Stimulated activated CD4-positive, alpha-beta T cell treated with anti-CD3 and anti-CD28 coated beads, Interleukin-1b, Interleukin-23, amount 100 ng/mL, for 24 hours (primary cell): ENCODE measurements around the gene PODN.

Experiments
- DNase-seq, 4 experiments: peaks; one replicate each; pipeline ENCODE4 v3.0.0-alpha.2; 2020; ENCODE audit warnings: low read depth in 4 of 4, low spot score in 1 of 4

Gene PODN

DNA sequence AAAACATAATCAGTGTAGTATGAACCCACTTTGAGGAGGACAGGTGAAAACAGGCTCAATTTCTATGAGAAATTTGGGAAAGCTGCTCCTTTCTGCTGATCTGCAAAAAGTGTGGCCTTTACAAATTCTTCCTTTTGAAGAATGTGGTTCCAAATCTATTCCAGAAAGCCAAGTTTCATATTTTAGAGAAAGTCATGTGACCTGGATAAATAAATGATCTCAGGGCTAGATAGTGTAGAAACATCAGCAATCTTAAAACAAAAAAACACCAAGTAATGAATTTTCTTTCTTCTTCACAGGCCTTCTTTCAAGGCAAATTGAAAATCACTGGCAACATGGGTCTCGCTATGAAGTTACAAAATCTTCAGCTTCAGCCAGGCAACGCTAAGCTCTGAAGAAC, 11.7 kb upstream of the PODN start:
- DNase-seq, result no peak

DNA sequence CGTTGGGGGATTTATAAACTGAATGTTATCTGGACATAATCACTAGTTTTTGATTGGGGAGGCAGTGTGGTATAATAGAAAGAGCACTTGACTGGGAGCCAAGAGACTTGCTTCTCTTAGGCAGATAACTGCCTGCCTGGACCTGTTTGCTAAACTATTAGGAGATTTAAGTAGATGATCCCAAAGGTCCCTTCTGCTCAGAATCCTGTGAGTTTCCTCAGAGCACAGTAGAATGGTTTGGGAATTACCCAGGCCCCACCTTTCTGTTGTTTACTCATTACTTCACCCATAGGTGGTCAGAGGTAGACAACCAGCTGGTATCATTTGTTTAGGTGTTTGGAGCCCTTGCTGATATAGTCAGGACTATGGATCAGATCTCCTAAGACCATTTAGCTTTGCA, 10.3 kb upstream of the PODN start:
- DNase-seq, result no peak

DNA sequence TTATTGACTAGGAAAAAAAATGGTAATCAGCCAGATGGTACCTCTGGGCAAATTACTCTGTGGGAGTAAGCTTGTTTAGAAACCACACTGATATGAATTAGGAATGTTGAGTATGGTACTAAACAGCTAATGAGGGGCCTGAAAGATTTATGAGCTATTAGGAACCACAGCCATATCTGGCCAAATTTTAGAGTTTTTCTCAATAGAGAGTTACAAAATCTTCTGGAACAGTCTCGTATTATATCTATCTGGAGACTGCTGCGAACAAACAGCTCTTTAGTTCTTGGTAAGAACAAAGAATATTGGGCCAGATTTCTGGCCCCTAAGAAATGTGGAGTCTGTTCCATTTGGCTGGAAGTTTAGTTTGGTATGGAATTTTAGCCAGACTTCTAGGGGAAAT, 4.9 kb upstream of the PODN start:
- no peak for DNase-seq

DNA sequence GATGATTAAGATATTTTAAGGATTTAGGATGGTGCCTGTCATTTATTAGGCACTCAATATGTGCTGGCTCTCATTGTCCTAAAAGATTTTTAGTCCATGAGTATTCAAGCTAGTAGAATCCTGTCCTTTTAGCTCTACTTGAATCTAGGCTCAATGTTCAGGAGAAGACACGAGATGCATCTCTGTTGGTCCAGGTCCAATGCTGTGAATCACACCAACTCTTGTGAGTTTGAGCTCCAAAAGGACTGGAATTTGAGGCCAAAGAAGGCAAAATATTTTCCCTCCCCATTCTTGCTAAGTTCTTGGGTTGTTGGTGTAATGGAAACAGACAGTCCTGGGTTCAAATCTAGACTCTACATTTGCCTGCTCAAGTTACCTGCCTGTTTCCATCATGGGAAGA, 1.4 kb upstream of the PODN start:
- DNase-seq, result no peak

DNA sequence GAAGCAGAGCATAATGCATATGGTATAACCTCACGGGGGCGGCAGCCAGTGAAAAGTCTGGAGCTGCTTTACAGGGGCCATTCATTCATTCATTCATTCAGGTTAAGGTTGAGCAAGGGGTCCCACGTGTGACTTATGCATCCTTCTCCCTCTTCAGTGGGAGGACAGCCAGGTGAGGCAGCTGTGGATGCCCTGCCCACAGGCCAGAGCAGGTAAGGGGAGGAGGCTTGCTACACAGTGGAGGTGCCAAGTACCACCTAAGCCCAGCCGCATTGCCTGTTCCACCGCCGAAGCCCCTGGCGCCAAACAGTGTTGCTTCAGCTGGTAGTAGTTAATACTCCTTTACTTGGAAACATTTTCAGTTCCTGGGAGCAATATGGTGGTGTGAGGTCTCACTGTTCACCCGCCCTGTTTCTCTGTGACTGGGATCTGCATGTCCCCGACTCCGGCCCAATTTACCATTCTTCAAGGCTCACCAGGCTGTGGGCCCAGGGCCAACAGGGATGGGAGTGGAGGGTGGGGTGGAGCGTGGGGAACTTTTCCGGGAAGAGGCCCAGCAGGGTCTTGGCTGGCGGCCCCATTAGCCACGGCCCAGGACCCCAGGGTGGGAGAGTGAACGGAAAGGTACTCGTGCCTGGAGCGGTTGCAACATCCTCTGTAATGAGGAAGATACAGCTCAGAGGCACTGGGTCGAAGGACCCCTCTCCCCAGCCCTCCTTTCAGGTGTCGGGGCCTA, 722 bp upstream of the PODN start:
- DNase-seq, result no peak

DNA sequence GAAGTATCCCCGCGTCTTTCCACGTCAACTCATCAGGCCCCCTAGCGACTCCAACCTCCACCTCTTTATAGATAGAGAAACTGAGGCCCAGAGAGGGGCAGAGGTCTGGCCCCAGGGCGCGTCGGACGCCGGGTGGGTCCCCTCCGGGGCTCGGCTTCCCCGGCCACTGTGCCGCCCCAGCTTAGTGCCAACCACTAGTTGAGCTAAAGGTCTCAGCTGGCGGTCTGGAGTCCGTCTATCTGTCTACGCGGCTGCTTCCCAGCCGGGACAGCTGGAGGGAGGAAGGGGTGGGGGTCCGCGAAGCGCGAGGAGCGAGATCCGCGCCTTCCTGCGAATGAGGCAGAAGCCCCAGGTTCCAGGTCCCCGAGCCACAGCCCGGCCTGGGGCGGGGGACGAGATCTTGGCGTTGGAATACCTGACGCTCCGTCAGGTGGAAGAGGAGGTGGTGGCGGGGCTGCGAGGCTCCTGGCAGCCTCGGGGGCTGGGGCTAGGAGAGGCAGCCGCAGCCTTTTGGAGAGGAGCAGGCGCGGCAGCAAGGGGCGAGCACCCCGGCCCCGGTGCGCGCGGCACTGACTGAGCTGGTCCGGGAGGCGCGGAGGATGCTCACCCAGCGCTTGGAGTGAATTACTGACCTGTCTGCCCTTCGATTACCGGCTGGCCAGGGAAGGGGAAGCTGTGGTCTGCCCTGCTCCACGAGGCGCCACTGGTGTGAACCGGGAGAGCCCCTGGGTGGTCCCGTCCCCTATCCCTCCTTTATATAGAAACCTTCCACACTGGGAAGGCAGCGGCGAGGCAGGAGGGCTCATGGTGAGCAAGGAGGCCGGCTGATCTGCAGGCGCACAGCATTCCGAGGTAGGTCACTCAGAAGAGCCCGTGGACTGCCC, 937 bp downstream of the PODN start:
- no peak for DNase-seq

DNA sequence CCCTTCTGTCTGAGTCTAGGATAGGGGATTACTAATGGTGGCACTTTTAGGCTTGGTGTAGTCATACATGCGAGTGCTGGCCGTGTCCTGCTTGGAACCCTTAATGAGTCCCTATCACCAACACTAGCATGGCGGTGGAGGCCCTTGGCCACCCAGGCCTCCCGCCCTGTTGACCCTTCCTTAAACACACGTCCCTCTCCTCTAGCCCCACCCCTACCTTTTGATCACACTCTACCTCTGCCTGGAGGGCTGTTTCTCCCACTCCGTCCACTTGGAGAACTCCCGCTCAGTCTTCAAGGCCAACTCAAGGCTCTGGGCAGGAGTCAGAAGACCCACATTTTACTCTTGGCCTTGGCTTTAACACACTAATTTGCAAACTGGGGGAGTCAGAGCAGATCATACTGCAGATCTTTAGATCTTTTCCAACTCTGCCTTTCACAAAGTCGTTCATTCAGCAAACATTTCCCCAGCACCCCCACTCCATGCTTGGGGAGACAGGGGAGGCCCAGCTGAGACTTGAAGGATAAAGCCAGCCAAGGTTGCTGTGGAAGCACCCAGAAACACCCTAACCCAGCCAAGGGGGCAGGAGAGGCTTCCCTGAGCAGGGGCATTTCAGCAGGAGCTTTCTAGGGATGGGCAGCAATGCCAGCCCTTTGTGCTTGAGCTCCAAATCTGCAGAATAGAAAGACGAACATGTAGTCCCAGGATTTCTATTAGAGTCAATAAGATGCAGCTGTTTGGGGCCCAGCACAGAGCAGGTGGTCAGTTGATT, 1.9 kb downstream of the PODN start:
- DNase-seq, result no peak

DNA sequence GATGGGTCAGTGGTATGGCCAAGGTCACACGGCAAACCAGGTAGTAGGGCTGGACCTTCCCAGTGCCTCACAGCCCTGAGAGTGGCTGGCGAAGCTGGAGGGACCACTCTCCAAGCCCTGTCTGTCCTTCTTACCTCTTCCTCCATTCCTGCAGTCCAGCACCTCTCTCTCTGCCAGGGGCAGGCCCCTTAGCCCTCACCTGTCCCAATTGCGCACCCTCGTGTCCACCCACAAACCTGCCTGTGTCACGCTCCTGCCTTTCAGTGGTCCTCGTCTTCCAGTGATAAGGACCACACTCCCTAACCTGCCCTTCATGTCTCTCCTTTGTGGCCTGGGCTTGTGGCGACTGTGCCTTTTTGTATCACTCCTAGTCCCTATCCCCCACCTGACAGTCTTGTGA, 3.4 kb downstream of the PODN start:
- DNase-seq, result no peak

DNA sequence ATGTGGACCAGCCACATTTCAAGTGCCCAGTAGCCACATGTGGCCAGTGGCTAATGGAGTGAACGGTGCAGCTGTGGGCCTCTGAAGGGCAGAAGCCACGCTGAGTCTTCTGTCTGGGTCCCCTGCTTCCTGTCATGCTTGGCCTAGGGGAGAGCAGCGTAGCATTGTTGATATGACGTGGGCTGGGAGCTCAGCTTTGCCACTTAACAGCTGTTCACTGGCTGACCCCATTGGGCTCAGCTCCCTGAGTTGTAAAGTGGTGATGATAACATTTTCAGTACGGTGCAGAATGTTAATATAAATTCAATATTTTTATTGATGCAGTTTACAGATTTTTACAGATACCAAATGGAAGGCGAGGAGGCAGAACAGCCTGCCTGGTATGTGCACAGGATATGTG, 4.5 kb downstream of the PODN start:
- DNase-seq, result no peak

DNA sequence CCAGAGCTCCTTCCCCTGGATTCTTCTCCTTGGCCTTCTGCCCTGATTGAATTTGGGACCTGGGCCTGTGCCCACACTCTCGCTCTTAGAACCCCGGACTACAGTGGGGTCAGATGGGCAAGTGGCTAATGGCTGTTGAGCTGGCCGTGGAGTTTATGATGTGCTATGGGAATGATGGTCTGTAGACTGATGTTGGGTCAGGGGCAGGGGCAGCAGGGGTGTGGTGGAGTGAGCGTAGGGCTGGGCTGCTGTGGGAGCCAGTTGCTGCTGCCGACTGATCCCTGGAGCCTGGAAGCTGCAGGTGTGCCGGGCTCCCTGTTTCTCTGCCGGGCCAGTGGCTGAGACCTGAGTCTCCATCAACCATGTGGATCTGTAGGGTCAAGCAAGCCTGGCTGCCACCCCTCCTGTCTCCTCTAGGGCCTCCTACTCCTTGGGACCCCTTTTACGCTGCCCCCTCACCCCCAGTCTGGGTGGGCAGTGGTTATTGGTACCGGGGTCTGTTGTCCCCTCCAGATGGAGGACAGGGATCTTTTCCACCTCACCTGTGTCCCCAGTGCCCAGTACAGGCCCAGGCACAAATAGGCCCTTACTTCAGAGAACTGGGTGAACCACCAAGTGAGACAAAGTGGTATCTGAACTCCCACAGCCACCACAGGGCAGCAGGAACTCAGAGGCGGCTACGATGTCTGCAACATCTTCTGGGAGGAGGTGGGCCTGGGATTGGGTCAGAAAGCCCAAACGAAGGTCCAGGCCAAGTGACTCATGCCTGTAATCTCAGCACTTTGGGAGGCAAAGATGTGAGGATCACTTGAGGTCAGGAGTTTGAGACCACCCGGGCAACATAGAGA, 5.1 kb downstream of the PODN start:
- DNase-seq, result no peak

DNA sequence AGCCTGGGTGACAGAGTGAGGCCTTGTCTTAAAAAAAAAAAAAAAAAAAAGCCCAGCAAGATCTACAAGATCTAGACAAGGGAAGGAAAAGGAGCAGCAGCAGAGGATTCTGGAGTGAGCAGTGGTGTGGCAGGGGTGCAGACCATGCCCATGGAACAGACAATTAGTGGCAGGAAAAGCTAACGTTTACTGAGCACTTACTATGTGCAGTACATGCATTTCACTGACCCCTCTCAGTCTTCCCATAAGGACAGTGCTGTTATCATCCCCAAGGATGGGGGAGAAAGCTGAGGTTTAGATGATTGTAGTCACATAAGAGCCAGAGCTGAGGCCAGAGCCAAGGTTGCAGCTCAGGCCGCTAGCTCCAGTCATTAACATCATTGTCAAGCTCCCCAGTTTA, 5.9 kb downstream of the PODN start:
- no peak for DNase-seq

DNA sequence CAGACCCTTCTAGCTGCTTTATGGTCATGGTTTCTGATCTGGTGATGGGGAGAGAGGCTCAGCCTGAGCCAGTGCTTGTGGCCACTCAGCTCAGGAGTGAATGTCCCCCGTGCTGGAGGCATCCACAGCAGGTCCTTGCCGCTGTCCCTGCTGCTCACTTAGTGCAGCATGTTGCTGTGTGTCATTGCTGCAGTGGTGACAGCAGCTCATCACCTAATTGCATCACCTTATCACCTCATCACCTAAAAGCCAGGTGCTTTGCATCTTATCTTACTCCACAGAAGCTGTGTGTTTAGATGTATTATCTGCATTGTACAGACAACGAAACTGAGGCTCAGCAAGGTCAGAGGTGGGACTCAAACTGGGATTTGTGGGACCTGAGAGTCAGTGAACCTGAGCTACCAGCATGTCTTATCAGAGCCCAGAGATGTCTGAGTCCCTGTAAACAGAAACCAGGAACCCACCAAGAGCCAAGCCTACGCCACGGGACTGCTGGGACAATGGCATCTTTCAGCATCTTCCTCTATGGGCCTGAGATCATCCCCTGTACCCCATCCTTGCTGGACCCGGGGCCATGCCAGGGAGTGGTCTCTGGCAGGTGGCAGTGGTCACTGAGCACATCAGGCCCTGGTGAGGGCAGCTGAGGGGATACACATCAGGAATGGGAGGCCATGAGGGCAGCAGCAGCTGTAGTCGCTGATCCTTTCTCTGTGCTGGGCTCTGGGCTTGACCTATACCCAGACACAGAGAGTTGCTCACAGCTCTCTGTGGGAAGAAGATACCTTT, 6.5 kb downstream of the PODN start:
- no peak for DNase-seq

DNA sequence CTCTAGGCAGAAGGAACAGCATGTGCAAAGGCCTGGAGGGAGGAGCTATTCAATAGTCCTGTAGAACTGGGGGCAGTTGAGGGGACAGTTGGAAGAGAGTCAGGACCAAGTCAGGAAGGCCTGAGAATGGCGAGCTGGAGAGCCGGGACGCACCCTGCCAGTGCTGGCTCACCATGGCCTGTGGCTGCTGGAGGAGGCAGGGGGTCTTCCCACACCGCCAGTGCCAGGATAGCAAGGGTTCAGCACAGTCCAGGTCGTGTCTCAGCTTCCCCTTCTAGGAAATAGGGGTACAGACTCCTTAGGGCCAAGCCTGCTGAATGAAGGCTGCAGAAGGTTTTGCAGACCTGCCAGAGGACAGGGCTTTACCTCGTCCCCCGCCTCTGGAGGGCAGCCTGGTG, 7.3 kb downstream of the PODN start:
- DNase-seq, result no peak

DNA sequence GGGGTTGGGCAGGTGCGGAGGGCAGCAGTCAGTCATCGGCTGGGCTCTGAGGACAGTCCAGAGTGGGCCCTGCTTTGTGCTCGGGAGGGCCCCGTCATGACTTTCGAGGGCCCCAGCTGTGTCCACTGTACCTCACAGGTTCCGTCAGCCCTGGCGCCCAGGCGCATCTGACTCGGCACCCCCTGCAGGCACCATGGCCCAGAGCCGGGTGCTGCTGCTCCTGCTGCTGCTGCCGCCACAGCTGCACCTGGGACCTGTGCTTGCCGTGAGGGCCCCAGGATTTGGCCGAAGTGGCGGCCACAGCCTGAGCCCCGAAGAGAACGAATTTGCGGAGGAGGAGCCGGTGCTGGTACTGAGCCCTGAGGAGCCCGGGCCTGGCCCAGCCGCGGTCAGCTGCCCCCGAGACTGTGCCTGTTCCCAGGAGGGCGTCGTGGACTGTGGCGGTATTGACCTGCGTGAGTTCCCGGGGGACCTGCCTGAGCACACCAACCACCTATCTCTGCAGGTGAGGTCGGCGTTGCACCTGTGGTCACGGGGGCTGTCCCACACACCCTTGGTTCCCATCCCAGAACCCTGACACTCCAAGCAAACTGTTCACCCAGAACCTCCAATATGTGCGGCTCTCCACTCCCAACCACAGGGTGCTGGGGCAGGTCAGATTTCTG, 7.8 kb downstream of the PODN start:
- DNase-seq, result no peak

DNA sequence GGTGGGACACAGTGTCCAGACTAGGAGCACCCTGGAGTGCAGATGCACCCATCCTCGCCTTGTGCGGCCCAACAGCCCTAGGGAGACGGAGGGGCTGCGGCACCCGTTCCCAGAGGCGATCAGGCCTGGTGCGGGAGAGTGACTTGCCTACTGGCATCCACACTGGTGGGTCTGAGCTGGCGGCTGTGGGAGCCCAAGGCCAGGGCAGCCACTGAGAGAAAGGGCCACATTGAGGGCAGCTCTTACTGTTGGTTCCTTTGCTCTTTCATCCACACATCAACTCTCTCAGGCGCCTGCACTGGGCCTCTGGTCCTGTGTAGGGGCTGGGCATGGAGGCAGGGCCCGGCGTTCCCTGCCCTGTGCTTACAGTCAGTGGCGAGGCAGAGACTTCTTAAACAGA, 8.6 kb downstream of the PODN start:
- no peak for DNase-seq

DNA sequence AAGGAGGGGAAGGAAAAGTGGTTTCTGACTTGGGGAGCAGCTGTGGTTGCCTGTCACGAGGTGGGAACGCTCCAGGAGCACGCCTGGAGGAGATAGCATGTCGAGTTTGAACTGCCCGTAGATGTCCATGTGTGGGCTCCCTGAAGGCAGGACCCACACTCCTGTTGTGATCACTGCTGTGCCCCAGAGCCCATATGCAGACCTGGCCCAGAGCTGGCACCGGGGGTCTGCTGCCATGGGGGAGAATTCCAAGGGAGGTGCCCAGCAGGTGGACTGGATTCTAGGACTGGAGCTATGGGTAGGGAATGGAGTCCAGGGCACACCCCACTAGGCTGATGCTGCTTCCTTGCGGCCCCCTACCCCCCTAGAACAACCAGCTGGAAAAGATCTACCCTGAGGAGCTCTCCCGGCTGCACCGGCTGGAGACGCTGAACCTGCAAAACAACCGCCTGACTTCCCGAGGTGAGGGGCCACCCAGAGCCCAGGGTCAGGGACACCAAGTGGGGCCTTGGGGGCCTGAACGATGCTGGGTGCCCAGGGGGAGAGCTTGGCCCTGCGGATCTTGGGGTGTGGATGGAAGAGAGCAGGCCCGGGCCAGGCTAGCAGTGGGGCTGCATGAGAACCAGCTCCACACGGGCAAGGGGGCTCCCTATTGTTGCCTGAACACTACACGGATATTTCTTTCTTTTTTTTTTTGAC, 9.3 kb downstream of the PODN start:
- no peak for DNase-seq

DNA sequence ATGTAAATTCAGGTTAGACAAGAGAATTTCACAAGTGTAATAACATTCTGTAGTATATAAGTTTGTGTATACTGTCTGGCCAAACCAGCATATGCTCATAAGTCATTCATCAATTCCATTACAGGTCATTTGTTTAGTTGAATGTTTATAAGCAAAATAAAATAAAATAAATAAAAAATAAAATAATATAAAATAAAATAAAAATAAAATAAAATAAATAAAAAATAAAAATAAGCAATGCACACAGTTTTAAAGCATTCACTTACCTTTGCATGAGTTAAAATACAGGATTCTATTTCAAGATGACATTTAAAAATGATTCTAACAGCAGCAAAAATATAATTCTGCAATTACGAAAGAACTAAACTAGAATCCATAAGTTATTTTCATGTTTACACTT, 9.9 kb downstream of the PODN start:
- DNase-seq, result no peak

DNA sequence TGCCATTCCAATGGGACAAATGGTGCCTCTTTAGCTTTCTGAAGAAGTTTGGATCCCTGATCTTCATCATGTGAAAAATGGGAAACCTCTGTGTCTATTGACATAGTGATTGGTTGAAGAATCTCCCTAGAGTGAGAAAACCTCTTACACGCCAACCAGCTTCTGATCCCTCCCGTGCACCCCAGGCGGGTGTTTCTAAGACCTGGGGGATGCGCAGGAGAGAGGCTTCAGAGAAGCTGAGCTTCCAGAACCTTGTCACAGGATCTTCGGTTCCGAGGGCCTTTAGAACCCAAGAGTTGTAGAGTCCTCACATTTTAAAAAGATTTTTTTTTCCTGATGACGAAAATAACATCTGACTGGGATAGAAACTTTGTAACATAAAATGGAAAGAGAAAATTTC, 11.3 kb downstream of the PODN start:
- no peak for DNase-seq

DNA sequence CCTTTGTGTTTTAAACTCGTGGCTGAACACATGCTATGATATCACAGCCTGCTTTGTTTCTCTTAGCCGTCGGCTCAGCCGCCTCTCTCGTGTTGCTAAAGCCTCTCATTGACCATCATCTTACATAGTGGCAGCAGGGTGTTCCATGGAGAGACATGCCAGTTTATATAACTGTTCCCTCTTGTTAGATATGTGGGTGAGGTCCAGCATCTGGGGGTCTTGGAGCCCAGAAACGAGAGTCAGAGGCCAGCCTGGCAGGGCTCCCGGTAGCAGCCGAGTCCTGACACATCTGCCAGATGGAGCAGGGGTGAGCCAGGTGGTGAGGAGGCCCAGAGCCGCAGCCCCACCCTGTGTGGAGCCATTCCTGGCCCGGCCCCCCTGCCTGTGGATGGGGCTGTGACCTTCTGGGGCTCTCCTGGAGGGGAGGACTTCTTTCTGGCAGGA, 11.9 kb downstream of the PODN start:
- DNase-seq, result no peak
